ENCODE results near the gene DHCR7. TPM values are rescaled to one million over a fixed set of nuclear protein-coding genes. Genes with fewer than 3 reads are reported as not detected.

DHCR7 gene, protein sequence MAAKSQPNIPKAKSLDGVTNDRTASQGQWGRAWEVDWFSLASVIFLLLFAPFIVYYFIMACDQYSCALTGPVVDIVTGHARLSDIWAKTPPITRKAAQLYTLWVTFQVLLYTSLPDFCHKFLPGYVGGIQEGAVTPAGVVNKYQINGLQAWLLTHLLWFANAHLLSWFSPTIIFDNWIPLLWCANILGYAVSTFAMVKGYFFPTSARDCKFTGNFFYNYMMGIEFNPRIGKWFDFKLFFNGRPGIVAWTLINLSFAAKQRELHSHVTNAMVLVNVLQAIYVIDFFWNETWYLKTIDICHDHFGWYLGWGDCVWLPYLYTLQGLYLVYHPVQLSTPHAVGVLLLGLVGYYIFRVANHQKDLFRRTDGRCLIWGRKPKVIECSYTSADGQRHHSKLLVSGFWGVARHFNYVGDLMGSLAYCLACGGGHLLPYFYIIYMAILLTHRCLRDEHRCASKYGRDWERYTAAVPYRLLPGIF
- polyA plus RNA-seq (2013, experiment 1 of 2) = 207 TPM
- polyA plus RNA-seq (2013, experiment 2 of 2) = 217 TPM

- Histone ChIP-seq H3K56ac (ENCODE audit: low read length) (peak within 1 kb of the TSS; percentile 98), H4K8ac (ENCODE audit: low read depth, low read length) (no peak within 1 kb of the TSS), H3K79me2 (ENCODE audit: control insufficient read depth, insufficient read depth, low read length) (peaks cover 31% of the 10 kb centered on the region), H3K4ac (ENCODE audit: low read depth, low read length) (no peak within 1 kb of the TSS), H3K23ac (ENCODE audit: low read length) (no peak within 1 kb of the TSS), H3K4me3 (ENCODE audit: low read length) (peak within 1 kb of the TSS; percentile 92), H3K4me2 (ENCODE audit: low read length) (peak within 1 kb of the TSS; percentile 98), H2AK5ac (ENCODE audit: low read length) (peak within 1 kb of the TSS; percentile 24), H2BK15ac (replicated peaks; ENCODE audit: low read depth) (no peak within 1 kb of the TSS), H3K79me1 (ENCODE audit: low read length) (peaks cover 26% of the 10 kb centered on the region), H3K27ac (ENCODE audit: low read depth, low read length) (peak within 1 kb of the TSS; percentile 60), H3K9ac (ENCODE audit: low read length) (peak within 1 kb of the TSS; percentile 91), H3K4me1 (ENCODE audit: control insufficient read depth, low read depth, low read length) (peaks cover 5% of the 10 kb centered on the region), H3K27me3 (ENCODE audit: insufficient read depth, low read length, poor library complexity) (no peaks in the 10 kb centered on the region), H2BK5ac (ENCODE audit: low read length) (peak within 1 kb of the TSS; percentile 80), H2BK120ac (ENCODE audit: low read depth, low read length) (no peak within 1 kb of the TSS), H4K5ac (ENCODE audit: low read length) (no peak within 1 kb of the TSS), H3K36me3 (ENCODE audit: control insufficient read depth, insufficient read depth, low read length) (peaks cover 13% of the 10 kb centered on the region), H3K18ac (ENCODE audit: low read length) (peak within 1 kb of the TSS; percentile 33)
- DNase-seq = peak; percentile 98
- whole genome bisulfite sequencing (ENCODE audit: extremely low coverage, insufficient coverage, low lambda C conversion rate) = no CpG with 5 or more reads among the region's 78 CpGs
Observed at GRCh38 chr11:71448257-71449171, at the start of gene DHCR7. Gene DHCR7 (minus strand): TSS chr11:71448393. CDS start chr11:71444952, 3,441 bp downstream.

GRCh38 chr11:71496421-71496820 lies 48.2 kb upstream of the DHCR7 start:
- no peak overlapping the region for H3K4ac ChIP-seq (ENCODE audit: low read depth, low read length)
- H3K4me2 ChIP-seq (ENCODE audit: low read length) = no peak overlapping the region
- no peak overlapping the region for H3K4me3 ChIP-seq (ENCODE audit: low read length)
- no CpG with 5 or more reads among the region's 13 CpGs for WGBS (ENCODE audit: extremely low coverage, insufficient coverage, low lambda C conversion rate)
- H4K5ac ChIP-seq (ENCODE audit: low read length) = no peak overlapping the region
- no peak overlapping the region for H2BK15ac ChIP-seq (replicated peaks; ENCODE audit: low read depth)
- peaks cover 5% of the 10 kb centered on the region for H3K36me3 ChIP-seq (ENCODE audit: control insufficient read depth, insufficient read depth, low read length)
- H3K79me1 ChIP-seq (ENCODE audit: low read length) = no peaks in the 10 kb centered on the region
- H3K18ac ChIP-seq (ENCODE audit: low read length) = no peak overlapping the region
- H3K27ac ChIP-seq (ENCODE audit: low read depth, low read length) = no peak overlapping the region
- no peak overlapping the region for H4K8ac ChIP-seq (ENCODE audit: low read depth, low read length)
- DNase-seq = no peak
- no peak overlapping the region for H2BK5ac ChIP-seq (ENCODE audit: low read length)
- no peak overlapping the region for H2BK120ac ChIP-seq (ENCODE audit: low read depth, low read length)
- no peak overlapping the region for H2AK5ac ChIP-seq (ENCODE audit: low read length)
- no peaks in the 10 kb centered on the region for H3K4me1 ChIP-seq (ENCODE audit: control insufficient read depth, low read depth, low read length)
- H3K23ac ChIP-seq (ENCODE audit: low read length) = no peak overlapping the region
- H3K79me2 ChIP-seq (ENCODE audit: control insufficient read depth, insufficient read depth, low read length) = no peaks in the 10 kb centered on the region
- no peaks in the 10 kb centered on the region for H3K27me3 ChIP-seq (ENCODE audit: insufficient read depth, low read length, poor library complexity)
- no peak overlapping the region for H3K56ac ChIP-seq (ENCODE audit: low read length)
- H3K9ac ChIP-seq (ENCODE audit: low read length) = no peak overlapping the region

- H3K23ac ChIP-seq (ENCODE audit: low read length) = no peak overlapping the region
- H2BK120ac ChIP-seq (ENCODE audit: low read depth, low read length) = no peak overlapping the region
- H3K4me1 ChIP-seq (ENCODE audit: control insufficient read depth, low read depth, low read length) = no peaks in the 10 kb centered on the region
- no peak overlapping the region for H3K56ac ChIP-seq (ENCODE audit: low read length)
- H3K79me2 ChIP-seq (ENCODE audit: control insufficient read depth, insufficient read depth, low read length) = no peaks in the 10 kb centered on the region
- H3K79me1 ChIP-seq (ENCODE audit: low read length) = no peaks in the 10 kb centered on the region
- H2AK5ac ChIP-seq (ENCODE audit: low read length) = no peak overlapping the region
- no peak overlapping the region for H2BK15ac ChIP-seq (replicated peaks; ENCODE audit: low read depth)
- no peak overlapping the region for H4K8ac ChIP-seq (ENCODE audit: low read depth, low read length)
- no peak overlapping the region for H3K27ac ChIP-seq (ENCODE audit: low read depth, low read length)
- no peak for DNase-seq
- WGBS (ENCODE audit: extremely low coverage, insufficient coverage, low lambda C conversion rate) = no CpG with 5 or more reads among the region's 20 CpGs
- H3K9ac ChIP-seq (ENCODE audit: low read length) = no peak overlapping the region
- H3K36me3 ChIP-seq (ENCODE audit: control insufficient read depth, insufficient read depth, low read length) = peaks cover 5% of the 10 kb centered on the region
- H2BK5ac ChIP-seq (ENCODE audit: low read length) = no peak overlapping the region
- H3K4me2 ChIP-seq (ENCODE audit: low read length) = no peak overlapping the region
- H4K5ac ChIP-seq (ENCODE audit: low read length) = no peak overlapping the region
- no peaks in the 10 kb centered on the region for H3K27me3 ChIP-seq (ENCODE audit: insufficient read depth, low read length, poor library complexity)
- no peak overlapping the region for H3K18ac ChIP-seq (ENCODE audit: low read length)
- H3K4me3 ChIP-seq (ENCODE audit: low read length) = no peak overlapping the region
- H3K4ac ChIP-seq (ENCODE audit: low read depth, low read length) = no peak overlapping the region
Observed at GRCh38 chr11:71495286-71496230, 47.4 kb upstream of the DHCR7 start.

DNA sequence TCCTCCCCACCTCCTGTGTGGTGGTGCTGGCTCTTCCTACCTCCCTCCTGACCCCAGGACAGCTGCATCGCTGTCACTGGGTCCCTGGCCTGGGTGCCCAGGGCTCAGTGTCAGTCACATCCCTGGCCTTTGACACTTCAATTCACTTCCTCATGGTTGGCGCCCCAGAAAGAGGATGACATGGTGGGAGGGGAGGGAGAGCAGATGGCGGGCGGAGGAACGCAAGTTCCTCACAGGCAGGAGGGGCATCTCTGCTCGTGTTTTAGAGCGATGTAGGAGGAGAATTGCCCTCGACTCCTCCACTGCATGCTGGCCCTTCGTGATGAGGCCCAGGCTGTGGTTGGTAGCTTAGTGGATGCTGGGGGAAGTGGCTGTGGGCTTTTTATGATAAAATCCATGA lies 43.7 kb upstream of the DHCR7 start:
- no peaks in the 10 kb centered on the region for H3K27me3 ChIP-seq (ENCODE audit: insufficient read depth, low read length, poor library complexity)
- H3K4me2 ChIP-seq (ENCODE audit: low read length) = no peak overlapping the region
- no peak overlapping the region for H3K4me3 ChIP-seq (ENCODE audit: low read length)
- H3K79me2 ChIP-seq (ENCODE audit: control insufficient read depth, insufficient read depth, low read length) = no peaks in the 10 kb centered on the region
- no peak overlapping the region for H3K23ac ChIP-seq (ENCODE audit: low read length)
- no peak overlapping the region for H4K5ac ChIP-seq (ENCODE audit: low read length)
- no peak overlapping the region for H3K4ac ChIP-seq (ENCODE audit: low read depth, low read length)
- no peak overlapping the region for H2AK5ac ChIP-seq (ENCODE audit: low read length)
- no peak overlapping the region for H3K18ac ChIP-seq (ENCODE audit: low read length)
- H3K56ac ChIP-seq (ENCODE audit: low read length) = no peak overlapping the region
- no peak overlapping the region for H2BK15ac ChIP-seq (replicated peaks; ENCODE audit: low read depth)
- no peaks in the 10 kb centered on the region for H3K79me1 ChIP-seq (ENCODE audit: low read length)
- H3K36me3 ChIP-seq (ENCODE audit: control insufficient read depth, insufficient read depth, low read length) = peaks cover 3% of the 10 kb centered on the region
- H3K27ac ChIP-seq (ENCODE audit: low read depth, low read length) = no peak overlapping the region
- peaks cover 4% of the 10 kb centered on the region for H3K4me1 ChIP-seq (ENCODE audit: control insufficient read depth, low read depth, low read length)
- WGBS (ENCODE audit: extremely low coverage, insufficient coverage, low lambda C conversion rate) = no CpG with 5 or more reads among the region's 9 CpGs
- H3K9ac ChIP-seq (ENCODE audit: low read length) = no peak overlapping the region
- H2BK120ac ChIP-seq (ENCODE audit: low read depth, low read length) = no peak overlapping the region
- no peak overlapping the region for H2BK5ac ChIP-seq (ENCODE audit: low read length)
- H4K8ac ChIP-seq (ENCODE audit: low read depth, low read length) = no peak overlapping the region
- DNase-seq = no peak

DNA sequence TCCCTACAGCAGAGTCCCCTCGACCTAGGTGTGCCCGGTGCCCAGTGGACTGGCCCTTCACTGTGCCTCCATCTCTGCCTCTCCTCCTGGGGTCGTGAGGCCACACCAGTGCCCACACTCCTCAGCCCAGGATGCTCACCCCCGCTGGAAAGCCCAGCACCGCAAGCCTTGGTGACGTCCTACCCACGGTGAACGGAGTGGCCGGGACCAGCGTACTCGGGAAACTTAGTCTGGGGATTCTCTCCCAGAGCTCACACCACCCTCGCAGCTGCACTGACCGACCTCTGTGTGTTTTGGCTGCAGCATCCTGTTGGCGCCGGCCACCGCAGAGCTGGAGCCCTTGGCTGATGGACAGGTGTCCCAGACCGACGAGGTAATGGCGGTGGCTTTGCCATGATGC lies 43.3 kb upstream of the DHCR7 start:
- Histone ChIP-seq H3K4me1 (ENCODE audit: control insufficient read depth, low read depth, low read length) (peaks cover 4% of the 10 kb centered on the region), H3K79me1 (ENCODE audit: low read length) (no peaks in the 10 kb centered on the region), H3K4ac (ENCODE audit: low read depth, low read length) (no peak overlapping the region), H3K56ac (ENCODE audit: low read length) (no peak overlapping the region), H4K5ac (ENCODE audit: low read length) (no peak overlapping the region), H2AK5ac (ENCODE audit: low read length) (no peak overlapping the region), H3K18ac (ENCODE audit: low read length) (no peak overlapping the region), H2BK15ac (replicated peaks; ENCODE audit: low read depth) (no peak overlapping the region), H3K27me3 (ENCODE audit: insufficient read depth, low read length, poor library complexity) (no peaks in the 10 kb centered on the region), H2BK5ac (ENCODE audit: low read length) (no peak overlapping the region), H3K23ac (ENCODE audit: low read length) (no peak overlapping the region), H3K4me3 (ENCODE audit: low read length) (no peak overlapping the region), H3K27ac (ENCODE audit: low read depth, low read length) (no peak overlapping the region), H3K79me2 (ENCODE audit: control insufficient read depth, insufficient read depth, low read length) (no peaks in the 10 kb centered on the region), H2BK120ac (ENCODE audit: low read depth, low read length) (no peak overlapping the region), H3K9ac (ENCODE audit: low read length) (no peak overlapping the region), H4K8ac (ENCODE audit: low read depth, low read length) (no peak overlapping the region), H3K36me3 (ENCODE audit: control insufficient read depth, insufficient read depth, low read length) (peaks cover 3% of the 10 kb centered on the region), H3K4me2 (ENCODE audit: low read length) (no peak overlapping the region)
- DNase-seq = no peak
- WGBS (ENCODE audit: extremely low coverage, insufficient coverage, low lambda C conversion rate) = no CpG with 5 or more reads among the region's 19 CpGs
